ENCODE results near the gene OR52I2.
A peak's percentile ranks its signal among the peaks of the same experiment; 100 is the strongest.

OR52I2 gene

DNA sequence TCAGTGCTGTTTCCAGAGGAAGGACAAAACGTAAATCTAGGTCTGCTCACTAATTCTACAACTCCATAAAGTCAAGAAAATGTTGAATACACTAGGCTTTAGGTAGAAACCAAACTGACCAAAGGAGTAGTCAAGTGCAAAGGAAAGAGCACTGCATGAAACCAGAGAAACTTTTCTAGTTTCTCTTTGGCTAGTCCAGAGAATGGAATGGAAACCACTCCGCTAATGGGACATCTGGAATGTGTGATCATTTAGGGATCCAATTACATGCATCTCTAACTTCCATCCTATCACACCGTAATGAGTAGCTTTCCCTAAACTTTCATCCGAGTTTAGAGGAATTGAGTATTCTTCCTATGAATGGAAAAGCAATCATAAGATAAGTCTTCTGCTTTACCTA is 34.1 kb upstream of the OR52I2 start:
- Histone ChIP-seq H4K20me1 (ENCODE audit: insufficient read depth, low read length, poor library complexity, severe bottlenecking) (no peaks in the 10 kb centered on the region), H2AFZ (ENCODE audit: low read length) (no peak overlapping the region), H3K4me1 (ENCODE audit: insufficient read depth, low read length, poor library complexity, severe bottlenecking) (no peaks in the 10 kb centered on the region), H3K27me3 (ENCODE audit: insufficient read depth, low read length, poor library complexity, severe bottlenecking) (no peaks in the 10 kb centered on the region), H3K9me3 (ENCODE audit: insufficient read depth, low read depth, low read length) (no peaks in the 10 kb centered on the region), H3K9me2 (replicated peaks; ENCODE audit: low read depth, low read length) (no peaks in the 10 kb centered on the region), H3K4me2 (ENCODE audit: low read depth, low read length, poor library complexity, severe bottlenecking) (no peak overlapping the region), H3K9ac (ENCODE audit: low read depth, low read length, poor library complexity, severe bottlenecking) (no peak overlapping the region), H3K36me3 (ENCODE audit: insufficient read depth, low read length) (no peaks in the 10 kb centered on the region), H3K4me3 (ENCODE audit: low read length, poor library complexity, severe bottlenecking) (no peak overlapping the region), H3F3A (ENCODE audit: low read depth) (no peaks in the 10 kb centered on the region), H3K79me2 (ENCODE audit: insufficient read depth, low read length) (no peaks in the 10 kb centered on the region)
- TF ChIP-seq EZH2phosphoT487 (IDR thresholded peaks at IDR 0.05; ENCODE audit: borderline replicate concordance) (no peak), CTCF (conservative IDR thresholded peaks at IDR 0.05; ENCODE audit: low read length) (no peak)

GRCh38 chr11:4551346-4551979 is 30.1 kb upstream of the OR52I2 start:
- H3K79me2 ChIP-seq (ENCODE audit: insufficient read depth, low read length), result no peaks in the 10 kb centered on the region
- H3K4me2 ChIP-seq (ENCODE audit: low read depth, low read length, poor library complexity, severe bottlenecking), result no peak overlapping the region
- H3F3A ChIP-seq (ENCODE audit: low read depth), result no peaks in the 10 kb centered on the region
- H3K9me3 ChIP-seq (ENCODE audit: insufficient read depth, low read depth, low read length), result no peaks in the 10 kb centered on the region
- no peaks in the 10 kb centered on the region for H3K9me2 ChIP-seq (replicated peaks; ENCODE audit: low read depth, low read length)
- no peak overlapping the region for H3K4me3 ChIP-seq (ENCODE audit: low read length, poor library complexity, severe bottlenecking)
- no peaks in the 10 kb centered on the region for H3K27me3 ChIP-seq (ENCODE audit: insufficient read depth, low read length, poor library complexity, severe bottlenecking)
- no peak overlapping the region for H3K9ac ChIP-seq (ENCODE audit: low read depth, low read length, poor library complexity, severe bottlenecking)
- no peaks in the 10 kb centered on the region for H3K4me1 ChIP-seq (ENCODE audit: insufficient read depth, low read length, poor library complexity, severe bottlenecking)
- TF ChIP-seq EZH2phosphoT487 (IDR thresholded peaks at IDR 0.05; ENCODE audit: borderline replicate concordance) (no peak), CTCF (conservative IDR thresholded peaks at IDR 0.05; ENCODE audit: low read length) (peak; percentile 43)
- H3K36me3 ChIP-seq (ENCODE audit: insufficient read depth, low read length), result no peaks in the 10 kb centered on the region
- no peaks in the 10 kb centered on the region for H4K20me1 ChIP-seq (ENCODE audit: insufficient read depth, low read length, poor library complexity, severe bottlenecking)
- H2AFZ ChIP-seq (ENCODE audit: low read length), result no peak overlapping the region

GRCh38 chr11:4559527-4560440 is 21.8 kb upstream of the OR52I2 start:
- Histone ChIP-seq H3K9me2 (replicated peaks; ENCODE audit: low read depth, low read length) (no peaks in the 10 kb centered on the region), H4K20me1 (ENCODE audit: insufficient read depth, low read length, poor library complexity, severe bottlenecking) (no peaks in the 10 kb centered on the region), H3K79me2 (ENCODE audit: insufficient read depth, low read length) (no peaks in the 10 kb centered on the region), H2AFZ (ENCODE audit: low read length) (no peak overlapping the region), H3K4me1 (ENCODE audit: insufficient read depth, low read length, poor library complexity, severe bottlenecking) (no peaks in the 10 kb centered on the region), H3K4me3 (ENCODE audit: low read length, poor library complexity, severe bottlenecking) (no peak overlapping the region), H3K36me3 (ENCODE audit: insufficient read depth, low read length) (no peaks in the 10 kb centered on the region), H3F3A (ENCODE audit: low read depth) (no peaks in the 10 kb centered on the region), H3K9me3 (ENCODE audit: insufficient read depth, low read depth, low read length) (no peaks in the 10 kb centered on the region), H3K27me3 (ENCODE audit: insufficient read depth, low read length, poor library complexity, severe bottlenecking) (no peaks in the 10 kb centered on the region), H3K4me2 (ENCODE audit: low read depth, low read length, poor library complexity, severe bottlenecking) (no peak overlapping the region), H3K9ac (ENCODE audit: low read depth, low read length, poor library complexity, severe bottlenecking) (no peak overlapping the region)
- no peak for TF ChIP-seq CTCF (conservative IDR thresholded peaks at IDR 0.05; ENCODE audit: low read length)

All from Loucy (cell line).